ENCODE measurements around the gene DNAJB6. TPM values are rescaled to one million over a fixed set of nuclear protein-coding genes. Genes with fewer than 3 reads are reported as not detected.
A peak's percentile ranks its signal among the peaks of the same experiment; 100 is the strongest.

Gene DNAJB6
- total RNA-seq, 4 donors from 2014 or later, result 179 to 254 (median 212) TPM

DNA sequence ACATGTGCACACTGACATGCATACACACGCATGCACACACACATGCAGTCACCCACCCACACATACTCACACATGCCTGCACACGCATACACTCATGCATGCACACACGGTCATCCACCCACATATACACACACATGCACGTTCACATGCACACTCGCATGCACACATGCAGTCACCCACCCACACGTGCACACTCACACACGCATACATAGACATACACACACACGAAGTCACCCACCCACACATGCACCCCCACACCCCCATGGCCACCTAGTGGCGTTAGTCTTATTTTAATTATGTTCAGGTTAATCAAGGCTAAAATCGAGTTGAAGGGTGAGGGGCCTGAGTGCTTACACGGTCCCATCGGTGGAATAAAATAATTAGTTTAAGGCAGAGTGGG is 96.8 kb downstream of the DNAJB6 start:
- intact Hi-C loops (cut with DNase I; ENCODE audit: low total_unique reads), result loop anchor here (10.0 kb wide), 1 partner anchor 961 kb away; no protein-coding TSS in a partner anchor
- H3K4me3 ChIP-seq (ENCODE audit: low read depth, poor library complexity, severe bottlenecking), result no peak overlapping the region
- no peak for TF ChIP-seq POLR2A (IDR thresholded peaks at IDR 0.05)
- TF ChIP-seq, protein P1, sequence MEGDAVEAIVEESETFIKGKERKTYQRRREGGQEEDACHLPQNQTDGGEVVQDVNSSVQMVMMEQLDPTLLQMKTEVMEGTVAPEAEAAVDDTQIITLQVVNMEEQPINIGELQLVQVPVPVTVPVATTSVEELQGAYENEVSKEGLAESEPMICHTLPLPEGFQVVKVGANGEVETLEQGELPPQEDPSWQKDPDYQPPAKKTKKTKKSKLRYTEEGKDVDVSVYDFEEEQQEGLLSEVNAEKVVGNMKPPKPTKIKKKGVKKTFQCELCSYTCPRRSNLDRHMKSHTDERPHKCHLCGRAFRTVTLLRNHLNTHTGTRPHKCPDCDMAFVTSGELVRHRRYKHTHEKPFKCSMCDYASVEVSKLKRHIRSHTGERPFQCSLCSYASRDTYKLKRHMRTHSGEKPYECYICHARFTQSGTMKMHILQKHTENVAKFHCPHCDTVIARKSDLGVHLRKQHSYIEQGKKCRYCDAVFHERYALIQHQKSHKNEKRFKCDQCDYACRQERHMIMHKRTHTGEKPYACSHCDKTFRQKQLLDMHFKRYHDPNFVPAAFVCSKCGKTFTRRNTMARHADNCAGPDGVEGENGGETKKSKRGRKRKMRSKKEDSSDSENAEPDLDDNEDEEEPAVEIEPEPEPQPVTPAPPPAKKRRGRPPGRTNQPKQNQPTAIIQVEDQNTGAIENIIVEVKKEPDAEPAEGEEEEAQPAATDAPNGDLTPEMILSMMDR (IDR thresholded peaks at IDR 0.05), result no peak
- peak in 1 of 2 donors; percentile 46 for DNase-seq (ENCODE audit: low spot score in 2 of 2)
- 73 to 79% methylated on average over 12 of the region's 12 CpGs for WGBS, 2 donors

- intact Hi-C loops (cut with DNase I; ENCODE audit: low total_unique reads), result loop anchor here (10.0 kb wide), 1 partner anchor 961 kb away; no protein-coding TSS in a partner anchor
- DNase-seq (ENCODE audit: low spot score in 2 of 2), result peak in 1 of 2 donors; percentile 81
- WGBS, 2 donors, result 81 to 89% methylated on average over 15 of the region's 15 CpGs
- no peak overlapping the region for H3K4me3 ChIP-seq (ENCODE audit: low read depth, poor library complexity, severe bottlenecking)
- TF ChIP-seq POLR2A (IDR thresholded peaks at IDR 0.05), result no peak
- TF ChIP-seq, protein P1 (IDR thresholded peaks at IDR 0.05), result no peak
Measured at GRCh38 chr7:157434231-157434630, 97.4 kb downstream of the DNAJB6 start.

DNA sequence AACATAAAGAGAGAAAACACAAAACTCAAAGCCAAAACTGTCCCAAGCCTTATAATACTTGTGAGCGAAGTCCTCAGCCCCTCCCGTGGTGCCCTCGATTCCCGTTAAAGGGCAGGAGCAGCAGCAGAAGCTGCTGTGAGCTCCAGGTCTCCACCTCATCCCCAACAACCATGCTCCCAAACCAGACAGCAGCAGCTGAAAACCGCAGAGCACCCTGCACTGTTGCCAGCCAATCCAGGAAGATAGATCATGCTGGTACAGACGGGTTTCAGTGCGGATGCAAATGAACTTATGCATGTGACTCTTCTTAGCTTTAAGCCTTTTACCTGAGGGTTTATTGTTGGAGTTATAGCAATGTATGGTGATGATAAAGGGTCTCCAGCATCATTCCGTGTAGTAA is 97.9 kb downstream of the DNAJB6 start:
- 56 to 58% methylated on average over 8 of the region's 8 CpGs for WGBS, 2 donors
- no peak for TF ChIP-seq POLR2A (IDR thresholded peaks at IDR 0.05)
- TF ChIP-seq, protein P1 (IDR thresholded peaks at IDR 0.05), result no peak
- DNase-seq (ENCODE audit: low spot score in 2 of 2), result peak in 1 of 2 donors; percentile 53
- H3K4me3 ChIP-seq (ENCODE audit: low read depth, poor library complexity, severe bottlenecking), result no peak overlapping the region
- intact Hi-C loops (cut with DNase I; ENCODE audit: low total_unique reads), result loop anchor here (10.0 kb wide), 1 partner anchor 960 kb away; no protein-coding TSS in a partner anchor

DNA sequence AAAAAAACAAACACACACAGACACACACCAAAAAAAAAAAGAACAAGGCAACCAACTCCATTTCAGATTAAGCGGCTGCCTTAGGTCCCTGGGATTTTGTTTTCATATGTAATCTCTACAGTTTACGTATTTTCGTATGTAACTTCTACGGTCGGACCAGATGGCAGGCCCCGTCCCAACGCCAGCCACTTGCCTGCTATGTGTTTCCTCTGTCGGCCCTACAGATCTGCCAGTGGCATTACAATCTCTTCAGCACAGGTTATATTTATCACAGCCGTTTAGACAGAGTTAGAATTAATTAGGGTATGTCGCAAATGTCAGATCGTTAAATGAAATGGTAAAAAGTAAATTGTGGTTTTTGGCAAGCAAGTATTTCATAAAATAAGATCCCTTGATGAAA is 99.3 kb downstream of the DNAJB6 start:
- intact Hi-C loops (cut with DNase I; ENCODE audit: low total_unique reads), result loop anchor here (10.0 kb wide), 1 partner anchor 959 kb away; no protein-coding TSS in a partner anchor
- 66 to 68% methylated on average over 11 of the region's 11 CpGs for WGBS, 2 donors

GRCh38 chr7:157436763-157437480 is 100.1 kb downstream of the DNAJB6 start:
- no peak overlapping the region for H3K4me3 ChIP-seq (ENCODE audit: low read depth, poor library complexity, severe bottlenecking)
- intact Hi-C loops (cut with DNase I; ENCODE audit: low total_unique reads), result loop anchor here (10.0 kb wide), 1 partner anchor 958 kb away; no protein-coding TSS in a partner anchor
- TF ChIP-seq, protein P1 (IDR thresholded peaks at IDR 0.05), result no peak
- TF ChIP-seq POLR2A (IDR thresholded peaks at IDR 0.05), result no peak
- 60 to 63% methylated on average over 13 of the region's 13 CpGs for WGBS, 2 donors
- DNase-seq (ENCODE audit: low spot score in 2 of 2), result peak in 1 of 2 donors; percentile 29

More for the DNA sequence above, 99.3 kb downstream of the DNAJB6 start:
- TF ChIP-seq POLR2A (IDR thresholded peaks at IDR 0.05), result no peak
- TF ChIP-seq, protein P1 (IDR thresholded peaks at IDR 0.05), result no peak
- DNase-seq (ENCODE audit: low spot score in 2 of 2), result peak in 1 of 2 donors; percentile 74
- no peak overlapping the region for H3K4me3 ChIP-seq (ENCODE audit: low read depth, poor library complexity, severe bottlenecking)

Measured in lower leg skin (tissue), 4 donors.